ENCODE measurements around the gene IL37.

DNA sequence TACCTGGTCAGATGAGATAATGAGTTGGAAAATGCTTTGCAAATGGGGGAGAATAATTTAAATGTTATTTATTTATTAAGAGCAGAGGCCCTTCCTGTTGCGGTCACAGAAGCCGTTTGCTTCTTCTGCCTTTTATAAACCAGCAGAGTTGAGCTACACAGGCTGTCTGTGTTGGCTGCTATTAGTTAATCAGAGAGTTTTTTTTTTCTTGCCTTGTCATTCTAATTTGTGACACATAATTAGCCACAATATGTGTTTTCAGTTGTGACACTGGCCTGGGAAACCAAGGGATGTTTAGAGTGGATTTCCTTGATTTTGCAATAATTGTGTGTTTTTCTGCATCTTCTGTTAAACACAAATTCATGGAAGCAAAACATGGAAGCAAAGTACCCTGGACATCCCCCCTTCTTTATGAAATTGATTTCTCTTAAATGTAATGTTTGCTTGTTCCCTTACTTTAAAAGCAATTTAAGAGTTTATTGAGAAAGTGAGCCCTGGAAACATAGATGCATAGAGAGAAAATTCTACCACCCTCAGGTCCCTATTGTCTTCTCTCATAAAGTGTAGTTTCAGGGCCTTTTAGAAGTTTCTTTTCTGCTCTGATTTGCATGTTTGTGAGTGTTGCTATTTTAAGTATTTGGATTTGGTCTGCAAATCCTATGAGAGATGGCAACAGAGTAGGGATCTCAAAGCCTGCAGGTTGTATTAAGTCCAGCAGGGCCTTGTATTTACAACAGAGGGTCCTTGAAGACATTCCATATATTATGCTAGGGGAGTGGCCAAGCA lies 22.8 kb upstream of the IL37 start:
- TF ChIP-seq ZNF8 (CRISPR knock-in tag; IDR thresholded peaks at IDR 0.05) (no peak), ZC3H10 (CRISPR knock-in tag; IDR thresholded peaks at IDR 0.05) (no peak)

Measured in SK-N-SH treated with all-trans-retinoic acid at 6 μM for 48 hours (cell line).